ENCODE results near the gene MBD3L1.

The MBD3L1 gene

DNA sequence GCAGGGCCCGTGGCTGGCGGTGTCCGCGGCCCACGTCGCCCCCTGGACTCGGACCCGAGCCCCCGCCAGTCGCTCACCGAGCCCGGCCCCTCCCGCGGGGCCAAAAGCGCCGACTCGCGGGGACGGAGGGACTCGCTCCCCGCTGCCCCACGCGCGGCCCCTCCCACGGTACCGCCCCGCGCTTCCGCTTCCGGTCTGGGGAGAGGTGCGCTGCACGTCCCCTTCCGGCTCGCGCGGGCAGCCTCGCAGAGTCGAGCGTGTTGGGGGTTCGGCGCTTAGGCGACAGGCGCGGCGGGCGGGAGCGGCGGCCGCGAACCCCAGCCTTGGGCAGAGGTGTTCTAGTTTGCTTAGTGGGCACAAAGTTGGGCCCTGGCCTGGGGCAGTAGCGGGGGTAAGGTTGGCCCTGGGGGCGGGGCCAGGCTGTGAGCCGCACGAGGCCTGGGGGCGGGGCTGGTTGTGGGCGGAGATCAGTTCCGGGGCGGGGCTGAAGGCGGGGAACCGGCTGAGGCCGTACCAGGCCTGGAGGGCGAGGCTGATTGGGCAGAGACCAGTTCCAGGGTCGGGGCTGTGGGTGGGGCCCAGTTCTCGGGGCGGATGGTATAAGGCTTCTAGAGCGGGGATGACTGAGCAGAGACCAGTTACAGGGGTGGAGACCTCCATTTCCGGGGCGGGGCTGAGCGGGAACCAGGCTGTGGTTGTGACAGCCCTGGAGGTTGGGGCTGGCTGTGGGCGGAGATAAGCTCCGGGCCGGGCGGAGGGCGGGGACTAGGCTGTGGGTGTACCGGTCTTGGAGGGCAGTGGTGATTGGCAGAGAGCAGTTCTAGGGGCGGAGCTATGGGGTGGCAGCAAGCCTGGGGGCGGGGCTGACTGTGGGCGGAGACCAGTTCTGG is at the start of gene MBD3L1, which contains the start of gene ZNF558:
Gene MBD3L1 (plus strand): TSS at position 246 of the 890 bp plus-strand sequence. CDS start 10,302 bp downstream, outside the sequence.
Gene ZNF558 (minus strand): TSS at position 173 of the 890 bp plus-strand sequence. CDS start 9,645 bp downstream, outside the sequence.
- TF ChIP-seq CTCF (IDR thresholded peaks at IDR 0.05) = peak; percentile 82
- Histone ChIP-seq H3K4me3 (ENCODE audit: low read depth in 1 of 2, low read length in 1 of 2) (peak within 1 kb of the TSS; percentile 76 to 99), H3K4me1 (ENCODE audit: control insufficient read depth in 1 of 2, insufficient read depth in 1 of 2, low read depth in 1 of 2, low read length in 1 of 2) (peaks cover 7 to 13% of the 10 kb centered on the region in 2 experiments), H3K36me3 (no peaks in the 10 kb centered on the region), H3K27me3 (no peaks in the 10 kb centered on the region), H3K9me3 (no peaks in the 10 kb centered on the region), H3K27ac (peak within 1 kb of the TSS; percentile 93)

DNA sequence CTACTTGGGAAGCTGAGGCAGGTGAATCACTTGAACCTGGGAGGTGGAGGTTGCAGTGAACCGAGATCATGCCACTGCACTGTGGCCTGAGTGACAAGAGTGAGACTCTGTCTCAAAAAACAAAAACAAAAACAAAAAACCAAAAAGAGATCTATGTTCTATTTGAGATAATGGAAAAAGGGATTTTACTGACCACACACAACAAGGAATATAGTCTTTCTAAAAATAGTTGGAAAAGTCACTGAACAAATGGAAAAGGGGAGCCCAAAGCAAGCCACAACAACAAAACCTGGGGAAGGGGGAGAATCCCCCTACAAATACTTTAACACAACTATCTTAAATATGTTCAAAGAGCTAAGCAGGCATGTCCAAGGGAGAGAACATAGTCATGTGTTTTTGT is 37.4 kb upstream of the MBD3L1 start:
- Histone ChIP-seq H3K9me3 (peaks cover 4% of the 10 kb centered on the region), H3K36me3 (no peaks in the 10 kb centered on the region), H3K4me3 (ENCODE audit: low read depth in 1 of 2, low read length in 1 of 2) (no peak overlapping the region), H3K27me3 (no peaks in the 10 kb centered on the region), H3K4me1 (ENCODE audit: control insufficient read depth in 1 of 2, insufficient read depth in 1 of 2, low read depth in 1 of 2, low read length in 1 of 2) (no peaks in the 10 kb centered on the region), H3K27ac (no peak overlapping the region)
- no peak for TF ChIP-seq CTCF (IDR thresholded peaks at IDR 0.05)

- no peak overlapping the region for H3K4me3 ChIP-seq (ENCODE audit: low read depth in 1 of 2, low read length in 1 of 2)
- no peaks in the 10 kb centered on the region for H3K36me3 ChIP-seq
- no peak overlapping the region for H3K27ac ChIP-seq
- peaks cover 27% of the 10 kb centered on the region for H3K9me3 ChIP-seq
- H3K27me3 ChIP-seq = no peaks in the 10 kb centered on the region
- no peaks in the 10 kb centered on the region for H3K4me1 ChIP-seq (ENCODE audit: control insufficient read depth in 1 of 2, insufficient read depth in 1 of 2, low read depth in 1 of 2, low read length in 1 of 2)
- no peak for TF ChIP-seq CTCF (IDR thresholded peaks at IDR 0.05)
These were observed 25.5 kb upstream of the MBD3L1 start for GRCh38 chr19:8806661-8807060.

GRCh38 chr19:8811315-8812172 is 20.6 kb upstream of the MBD3L1 start:
- Histone ChIP-seq H3K36me3 (no peaks in the 10 kb centered on the region), H3K4me1 (ENCODE audit: control insufficient read depth in 1 of 2, insufficient read depth in 1 of 2, low read depth in 1 of 2, low read length in 1 of 2) (no peaks in the 10 kb centered on the region), H3K27me3 (no peaks in the 10 kb centered on the region), H3K9me3 (peaks cover 59% of the 10 kb centered on the region), H3K4me3 (ENCODE audit: low read depth in 1 of 2, low read length in 1 of 2) (no peak overlapping the region), H3K27ac (no peak overlapping the region)
- no peak for TF ChIP-seq CTCF (IDR thresholded peaks at IDR 0.05)

DNA sequence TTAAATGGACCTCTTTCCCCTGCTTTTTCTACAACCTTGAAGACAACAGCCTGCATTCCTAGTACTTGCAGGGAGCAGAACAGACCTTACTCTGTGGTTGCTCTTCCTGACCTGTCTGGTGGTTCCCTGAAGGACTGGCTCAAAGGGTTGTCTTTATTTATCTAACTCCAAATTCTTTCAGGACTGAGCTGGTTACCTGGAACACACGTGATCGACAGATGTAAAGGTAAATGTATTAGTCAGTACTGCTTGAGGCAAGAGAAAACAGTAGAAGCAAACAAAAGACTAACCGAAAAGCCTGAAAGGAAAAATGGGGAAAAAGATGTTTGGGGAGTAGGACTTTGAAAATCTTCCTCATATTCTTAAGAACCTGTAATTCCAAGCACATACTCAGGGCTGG is 18.0 kb upstream of the MBD3L1 start:
- H3K36me3 ChIP-seq = no peaks in the 10 kb centered on the region

More for the DNA sequence above, 18.0 kb upstream of the MBD3L1 start:
- Histone ChIP-seq H3K27me3 (no peaks in the 10 kb centered on the region), H3K27ac (no peak overlapping the region), H3K4me3 (ENCODE audit: low read depth in 1 of 2, low read length in 1 of 2) (no peak overlapping the region), H3K9me3 (peaks cover 51% of the 10 kb centered on the region), H3K4me1 (ENCODE audit: control insufficient read depth in 1 of 2, insufficient read depth in 1 of 2, low read depth in 1 of 2, low read length in 1 of 2) (no peaks in the 10 kb centered on the region)
- no peak for TF ChIP-seq CTCF (IDR thresholded peaks at IDR 0.05)

Measured in neutrophil (primary cell).